ENCODE measurements around the gene GGA3. TPM values are rescaled to one million over a fixed set of nuclear protein-coding genes. Genes with fewer than 3 reads are reported as not detected.

The GGA3 gene
- total and polyA plus RNA-seq, 2 experiments from 2014 or later: 22.5 to 54.3 TPM

GRCh38 chr17:75231071-75231470, 30.3 kb downstream of the GGA3 start (continued):
- TF ChIP-seq REST (IDR thresholded peaks at IDR 0.05; ENCODE audit: unreplicated experiment) (no peak), ZNF114 (CRISPR knock-in tag; IDR thresholded peaks at IDR 0.05) (no peak), ZNF462 (CRISPR knock-in tag; IDR thresholded peaks at IDR 0.05) (no peak), CTCF (conservative IDR thresholded peaks at IDR 0.05; ENCODE audit: low read depth in 2 of 2) (no peak)

Data from GM23338 (cell line).